Sigmoid colon (tissue), 3 donors: ENCODE data around the gene LMF1.

Experiments
- CTCF ChIP-seq, 4 experiments: fragments of 450-650 bp in 3 of 4; fragments of 200-600 bp in 1 of 4; IDR thresholded peaks; one replicate each; pipeline ENCODE4 v1.5.1; 2016 to 2019; ENCODE audit warnings: antibody characterized with exemption in 4 of 4, mild to moderate bottlenecking in 3 of 4, moderate library complexity in 2 of 4
- POLR2A ChIP-seq, 2 donors: fragments of 450-650 bp; IDR thresholded peaks; one replicate each; pipeline ENCODE4 v1.6.1; 2016; ENCODE audit warnings: antibody characterized with exemption in 2 of 2, mild to moderate bottlenecking in 2 of 2, moderate library complexity in 2 of 2

GRCh38 chr16:813204-813915, 157.4 kb downstream of the LMF1 start:
- TF ChIP-seq POLR2A (IDR thresholded peaks at IDR 0.05) (no peak), CTCF (IDR thresholded peaks at IDR 0.05) (peak in 3 of 4 experiments; percentile 22 to 57 (median 23))
